Vagina (tissue), 2 donors: ENCODE data around the gene CHMP1B.

Experiments used
- CTCF ChIP-seq, 3 experiments: fragments of 450-650 bp in 2 of 3; fragments of 200-600 bp in 1 of 3; sonication (generic) in 1 of 3; IDR thresholded peaks; one replicate each; pipeline ENCODE4 v1.5.1; 2017 to 2019; ENCODE audit warnings: antibody characterized with exemption in 3 of 3, mild to moderate bottlenecking in 2 of 3, moderate library complexity in 2 of 3
- POLR2A ChIP-seq, 2 donors: fragments of 450-650 bp; IDR thresholded peaks; one replicate each; pipeline ENCODE4 v1.6.1; 2017; ENCODE audit warnings: antibody characterized with exemption in 2 of 2, mild to moderate bottlenecking in 2 of 2, moderate library complexity in 2 of 2
- POLR2AphosphoS5 ChIP-seq, 2 donors: sonication (generic); formaldehyde crosslinking; IDR thresholded peaks; one replicate each; pipeline ENCODE4 v1.9.0; 2017; ENCODE audit warnings: antibody characterized with exemption in 2 of 2, mild to moderate bottlenecking in 2 of 2, low read depth in 1 of 2; ENCODE audit not compliant: insufficient read depth in 1 of 2

- no peak for TF ChIP-seq CTCF (IDR thresholded peaks at IDR 0.05)
- no peak for TF ChIP-seq POLR2AphosphoS5 (IDR thresholded peaks at IDR 0.05; ENCODE audit: insufficient read depth in 1 of 2, low read depth in 1 of 2)
- no peak for TF ChIP-seq POLR2A (IDR thresholded peaks at IDR 0.05)
Observed at GRCh38 chr18:11861583-11862288, 10.5 kb downstream of the CHMP1B start.
